ENCODE results near the gene RRP7A.
"Not testable (repeated sequence)": the region's sequence is repeated elsewhere in the genome, so short reads cannot be mapped to it uniquely, and the experiment has no call there.

Gene RRP7A

DNA sequence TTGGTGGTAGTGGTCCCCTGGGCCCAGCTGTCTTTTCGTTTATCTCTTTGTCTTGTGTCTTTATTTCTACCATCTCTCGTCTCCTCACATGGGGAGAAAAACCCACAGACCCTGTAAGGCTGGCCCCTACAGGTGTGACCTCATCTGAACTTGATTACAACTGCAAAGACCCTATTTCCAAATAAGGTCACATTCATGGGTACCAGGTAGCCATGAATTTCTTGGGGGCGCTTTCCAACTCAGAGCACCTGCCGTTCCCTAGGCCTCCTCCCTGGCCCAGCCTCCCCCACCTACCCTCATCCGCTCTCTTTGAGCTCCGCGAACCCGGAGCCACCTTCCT lies 14.0 kb upstream of the RRP7A start:
- Histone ChIP-seq H2AFZ (no peak overlapping the region), H3K9me3 (ENCODE audit: control insufficient read depth, low read length) (no peaks in the 10 kb centered on the region), H3K27ac (no peak overlapping the region), H3K4me2 (ENCODE audit: low read length) (no peak overlapping the region), H3K4me1 (peaks cover 12% of the 10 kb centered on the region), H3K36me3 (ENCODE audit: control insufficient read depth, insufficient read depth, low read length) (no peaks in the 10 kb centered on the region), H3K27me3 (ENCODE audit: control insufficient read depth, insufficient read depth, low read length) (no peaks in the 10 kb centered on the region), H3K9ac (no peak overlapping the region), H3K79me2 (no peaks in the 10 kb centered on the region), H3K4me3 (ENCODE audit: low read depth, low read length) (no peak overlapping the region)
- TF ChIP-seq, protein P1, sequence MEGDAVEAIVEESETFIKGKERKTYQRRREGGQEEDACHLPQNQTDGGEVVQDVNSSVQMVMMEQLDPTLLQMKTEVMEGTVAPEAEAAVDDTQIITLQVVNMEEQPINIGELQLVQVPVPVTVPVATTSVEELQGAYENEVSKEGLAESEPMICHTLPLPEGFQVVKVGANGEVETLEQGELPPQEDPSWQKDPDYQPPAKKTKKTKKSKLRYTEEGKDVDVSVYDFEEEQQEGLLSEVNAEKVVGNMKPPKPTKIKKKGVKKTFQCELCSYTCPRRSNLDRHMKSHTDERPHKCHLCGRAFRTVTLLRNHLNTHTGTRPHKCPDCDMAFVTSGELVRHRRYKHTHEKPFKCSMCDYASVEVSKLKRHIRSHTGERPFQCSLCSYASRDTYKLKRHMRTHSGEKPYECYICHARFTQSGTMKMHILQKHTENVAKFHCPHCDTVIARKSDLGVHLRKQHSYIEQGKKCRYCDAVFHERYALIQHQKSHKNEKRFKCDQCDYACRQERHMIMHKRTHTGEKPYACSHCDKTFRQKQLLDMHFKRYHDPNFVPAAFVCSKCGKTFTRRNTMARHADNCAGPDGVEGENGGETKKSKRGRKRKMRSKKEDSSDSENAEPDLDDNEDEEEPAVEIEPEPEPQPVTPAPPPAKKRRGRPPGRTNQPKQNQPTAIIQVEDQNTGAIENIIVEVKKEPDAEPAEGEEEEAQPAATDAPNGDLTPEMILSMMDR (IDR thresholded peaks at IDR 0.05) = no peak

DNA sequence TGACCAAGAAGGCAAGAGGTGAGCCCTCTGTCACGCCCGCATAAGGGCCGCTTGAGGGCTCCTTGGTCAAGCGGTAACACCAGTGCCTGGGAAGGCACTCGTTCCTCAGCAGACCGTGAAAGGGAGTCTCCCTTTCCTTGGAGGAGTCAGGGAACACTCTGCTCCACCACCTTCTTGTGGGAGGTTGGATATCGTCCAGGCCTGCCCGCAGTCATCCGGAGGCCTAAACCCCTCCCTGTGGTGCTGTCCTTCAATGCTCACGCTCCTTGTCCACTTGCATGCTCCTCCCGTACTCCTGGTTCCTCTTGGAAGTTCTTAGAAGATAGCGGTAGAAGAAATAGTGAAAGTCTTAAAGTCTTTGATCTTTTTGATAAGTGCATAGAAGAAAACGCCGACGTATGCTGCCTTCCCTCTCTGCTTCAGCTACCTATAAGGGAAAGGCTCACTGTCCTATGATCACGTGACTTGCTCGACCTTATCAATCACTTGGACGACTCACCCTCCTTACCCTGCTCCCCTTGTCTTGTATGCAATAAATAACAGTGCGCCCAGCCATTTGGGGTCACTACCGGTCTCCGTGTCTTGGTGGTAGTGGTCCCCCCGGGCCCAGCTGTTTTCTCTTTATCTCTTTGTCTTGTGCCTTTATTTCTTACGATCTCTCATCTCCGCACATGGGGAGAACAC lies 11.9 kb upstream of the RRP7A start:
- H3K79me2 ChIP-seq; H3K9ac ChIP-seq; H3K4me2 ChIP-seq (ENCODE audit: low read length); H3K9me3 ChIP-seq (ENCODE audit: control insufficient read depth, low read length); H3K36me3 ChIP-seq (ENCODE audit: control insufficient read depth, insufficient read depth, low read length); H3K27me3 ChIP-seq (ENCODE audit: control insufficient read depth, insufficient read depth, low read length); H3K4me3 ChIP-seq (ENCODE audit: low read depth, low read length); H2AFZ ChIP-seq: not testable (repeated sequence)
- peaks cover 12% of the 10 kb centered on the region for H3K4me1 ChIP-seq
- H3K27ac ChIP-seq = peak overlapping the region; percentile 63

DNA sequence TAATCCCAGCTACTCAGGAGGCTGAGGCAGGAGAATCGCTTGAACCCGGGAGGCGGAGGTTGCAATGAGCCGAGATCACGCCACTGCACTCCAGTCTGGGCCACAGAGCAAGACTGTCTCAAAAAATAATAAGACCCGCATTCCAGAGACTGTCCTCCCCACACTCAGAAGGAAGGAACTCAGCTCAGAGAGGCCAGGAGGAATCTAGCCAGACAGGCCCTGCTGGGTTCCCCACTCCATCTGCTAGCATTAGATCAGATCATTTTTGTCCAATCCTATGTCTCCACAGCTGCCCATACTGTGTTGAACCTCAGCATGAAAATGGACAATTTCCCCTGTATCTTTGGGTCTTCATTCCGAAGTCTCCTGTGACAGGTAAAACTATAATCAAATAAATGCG lies 9.8 kb upstream of the RRP7A start:
- peaks cover 12% of the 10 kb centered on the region for H3K4me1 ChIP-seq
- H3K4me2 ChIP-seq (ENCODE audit: low read length); H2AFZ ChIP-seq; H3K27ac ChIP-seq; H3K9ac ChIP-seq; H3K4me3 ChIP-seq (ENCODE audit: low read depth, low read length); H3K9me3 ChIP-seq (ENCODE audit: control insufficient read depth, low read length); H3K27me3 ChIP-seq (ENCODE audit: control insufficient read depth, insufficient read depth, low read length); H3K36me3 ChIP-seq (ENCODE audit: control insufficient read depth, insufficient read depth, low read length); H3K79me2 ChIP-seq: not testable (repeated sequence)

DNA sequence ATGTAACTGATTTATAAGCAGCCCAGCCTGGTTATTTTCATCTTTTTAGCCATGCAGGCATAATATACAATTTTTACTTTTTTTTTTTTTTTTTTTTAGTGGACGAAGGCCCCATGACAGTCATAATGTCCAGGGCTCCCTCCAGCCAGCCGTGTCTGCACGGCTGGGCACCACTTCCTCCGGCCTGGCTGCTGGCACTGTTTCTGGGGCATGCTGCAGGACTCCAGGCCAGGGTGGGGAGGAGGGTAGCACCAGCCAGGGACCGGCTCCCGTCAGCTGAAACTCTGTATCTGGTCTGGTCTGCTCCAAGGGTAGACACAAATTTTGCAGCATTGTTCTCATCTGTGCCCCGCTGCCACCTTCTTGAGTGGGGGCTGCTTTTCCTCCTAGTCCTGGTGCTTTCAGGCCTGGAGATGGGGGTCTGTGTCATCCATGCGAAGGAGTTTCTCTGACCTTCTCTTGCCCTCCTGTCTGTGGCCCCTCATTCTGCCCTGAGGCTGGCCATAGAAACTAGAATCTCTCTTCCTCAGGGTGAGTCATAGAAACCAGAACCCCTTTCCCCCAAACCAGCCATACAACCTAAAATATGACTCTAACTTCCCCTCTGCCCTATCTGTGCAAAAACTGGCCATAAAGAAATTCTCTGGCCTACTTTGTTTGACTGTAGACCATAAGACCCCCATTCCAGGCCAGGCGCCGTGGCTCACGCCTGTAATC lies 9.2 kb upstream of the RRP7A start:
- H3K36me3 ChIP-seq (ENCODE audit: control insufficient read depth, insufficient read depth, low read length) = no peaks in the 10 kb centered on the region
- peak overlapping the region; percentile 39 for H3K27ac ChIP-seq
- H3K4me3 ChIP-seq (ENCODE audit: low read depth, low read length) = no peak overlapping the region
- no peaks in the 10 kb centered on the region for H3K27me3 ChIP-seq (ENCODE audit: control insufficient read depth, insufficient read depth, low read length)
- TF ChIP-seq, protein P1 (IDR thresholded peaks at IDR 0.05) = no peak
- H3K9ac ChIP-seq = no peak overlapping the region
- no peaks in the 10 kb centered on the region for H3K79me2 ChIP-seq
- peaks cover 12% of the 10 kb centered on the region for H3K4me1 ChIP-seq
- no peaks in the 10 kb centered on the region for H3K9me3 ChIP-seq (ENCODE audit: control insufficient read depth, low read length)
- no peak overlapping the region for H3K4me2 ChIP-seq (ENCODE audit: low read length)
- no peak overlapping the region for H2AFZ ChIP-seq

DNA sequence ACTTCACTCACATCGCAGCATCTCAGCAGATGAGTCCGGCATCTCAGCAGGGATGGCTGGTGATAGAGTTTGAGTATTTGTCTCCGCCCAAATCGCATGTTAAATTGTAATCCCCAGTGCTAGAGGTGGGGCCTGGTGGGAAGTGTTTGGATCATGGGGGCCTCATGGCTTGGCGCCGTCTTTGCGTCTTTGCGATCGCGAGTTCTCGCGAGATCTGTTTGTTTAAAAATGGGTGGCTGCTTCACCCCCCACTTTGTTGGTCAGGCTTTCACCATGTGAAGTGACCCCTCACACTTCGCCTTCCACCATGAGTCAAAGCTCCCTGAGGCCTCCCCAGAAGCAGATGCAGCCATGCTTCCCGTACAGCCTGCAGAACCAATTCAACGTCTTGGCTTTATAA lies 3.0 kb upstream of the RRP7A start:
- Histone ChIP-seq H3K4me2 (ENCODE audit: low read length) (no peak overlapping the region), H3K4me3 (ENCODE audit: low read depth, low read length) (no peak overlapping the region), H3K79me2 (no peaks in the 10 kb centered on the region), H3K4me1 (peaks cover 2% of the 10 kb centered on the region), H3K36me3 (ENCODE audit: control insufficient read depth, insufficient read depth, low read length) (no peaks in the 10 kb centered on the region), H3K27ac (no peak overlapping the region), H3K9me3 (ENCODE audit: control insufficient read depth, low read length) (no peaks in the 10 kb centered on the region), H3K27me3 (ENCODE audit: control insufficient read depth, insufficient read depth, low read length) (no peaks in the 10 kb centered on the region), H3K9ac (no peak overlapping the region), H2AFZ (no peak overlapping the region)
- TF ChIP-seq, protein P1 (IDR thresholded peaks at IDR 0.05) = no peak

Measured in parathyroid adenoma (tissue), 2 donors.